SK-N-SH treated with all-trans-retinoic acid at 6 μM for 48 hours (cell line): ENCODE results near the gene ARHGAP15.

ENCODE experiments used
- BACH2 ChIP-seq: fragments of 250-450 bp; sonication (Bioruptor Pico); IDR thresholded peaks from 2 replicates; pipeline ENCODE4 v1.9.0; 2021; ENCODE audit warnings: mild to moderate bottlenecking, borderline replicate concordance
- ISL1 ChIP-seq: fragments of 250-450 bp; sonication (Bioruptor Pico); IDR thresholded peaks from 2 replicates; pipeline ENCODE4 v2.1.2; 2022; ENCODE audit warnings: mild to moderate bottlenecking, moderate library complexity
- SNAI2 ChIP-seq: fragments of 250-450 bp; sonication (Bioruptor Pico); IDR thresholded peaks from 2 replicates; pipeline ENCODE4 v1.5.0; 2020; ENCODE audit warnings: mild to moderate bottlenecking, moderate library complexity
- TCF4 ChIP-seq: fragments of 250-450 bp; sonication (Bioruptor Pico); IDR thresholded peaks from 2 replicates; pipeline ENCODE4 v1.8.0; 2021; ENCODE audit warnings: mild to moderate bottlenecking, moderate library complexity, borderline replicate concordance
- TF ChIP-seq, protein P1 (sequence below): fragments of 250-450 bp; sonication (Bioruptor Pico); IDR thresholded peaks from 2 replicates; pipeline ENCODE4 v1.8.0; 2021; ENCODE audit warnings: low read depth, mild to moderate bottlenecking, moderate library complexity, borderline replicate concordance
- TF ChIP-seq, protein P2 (sequence below): fragments of 250-450 bp; sonication (Bioruptor Pico); IDR thresholded peaks from 2 replicates; pipeline ENCODE4 v1.8.0; 2020; ENCODE audit warnings: mild to moderate bottlenecking, moderate library complexity, borderline replicate concordance
- TF ChIP-seq, protein P3 (sequence below): fragments of 250-450 bp; sonication (Bioruptor Pico); IDR thresholded peaks from 2 replicates; pipeline ENCODE4 v1.5.0; 2020; ENCODE audit warnings: mild to moderate bottlenecking, moderate library complexity

DNA sequence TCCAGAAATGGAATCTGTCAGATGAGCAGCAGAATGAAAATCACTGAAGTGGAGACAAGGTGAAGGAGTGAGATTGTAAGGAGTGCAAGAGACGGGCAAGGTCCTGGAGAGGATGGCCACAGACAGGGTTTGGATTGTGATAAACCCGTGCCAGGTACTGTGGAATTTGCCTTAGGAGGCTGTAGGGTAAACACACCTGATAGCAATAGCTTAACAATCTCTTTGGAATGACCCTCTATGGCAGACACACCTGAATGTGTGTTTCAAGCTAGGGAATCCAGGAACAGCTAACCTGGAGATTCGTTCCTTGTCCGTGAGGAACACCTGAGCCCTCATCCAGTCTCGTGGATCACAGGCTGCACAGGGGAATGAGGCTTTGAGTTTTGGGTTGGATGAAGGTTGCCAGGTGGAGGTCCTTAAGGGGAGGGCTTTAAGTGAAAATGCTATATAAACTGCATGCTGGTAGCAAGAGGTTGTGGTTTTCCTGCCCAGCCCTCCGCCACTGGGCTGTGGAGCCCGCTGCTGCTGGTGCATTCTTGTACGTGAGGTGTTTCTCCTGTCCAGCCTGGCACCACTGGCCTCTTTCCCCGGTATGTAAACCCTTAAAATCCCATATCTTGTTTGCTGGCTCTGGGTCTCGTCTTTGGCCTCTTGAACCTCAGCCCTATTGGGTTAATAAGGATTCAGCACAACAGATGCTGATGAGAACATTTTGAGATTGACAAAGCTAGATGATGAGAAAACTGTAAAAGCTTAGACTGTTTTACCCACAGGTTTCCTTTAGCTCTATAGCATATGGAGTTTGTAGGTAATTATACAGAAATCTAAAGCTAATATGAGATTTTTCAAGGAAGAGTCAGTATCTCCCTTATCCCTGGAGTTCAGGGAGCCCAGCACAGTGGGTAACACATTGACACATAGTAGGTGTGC is 117.9 kb downstream of the ARHGAP15 start:
- TF ChIP-seq BACH2: no peak
- TF ChIP-seq ISL1 (CRISPR knock-in tag): no peak
- TF ChIP-seq, protein P1, sequence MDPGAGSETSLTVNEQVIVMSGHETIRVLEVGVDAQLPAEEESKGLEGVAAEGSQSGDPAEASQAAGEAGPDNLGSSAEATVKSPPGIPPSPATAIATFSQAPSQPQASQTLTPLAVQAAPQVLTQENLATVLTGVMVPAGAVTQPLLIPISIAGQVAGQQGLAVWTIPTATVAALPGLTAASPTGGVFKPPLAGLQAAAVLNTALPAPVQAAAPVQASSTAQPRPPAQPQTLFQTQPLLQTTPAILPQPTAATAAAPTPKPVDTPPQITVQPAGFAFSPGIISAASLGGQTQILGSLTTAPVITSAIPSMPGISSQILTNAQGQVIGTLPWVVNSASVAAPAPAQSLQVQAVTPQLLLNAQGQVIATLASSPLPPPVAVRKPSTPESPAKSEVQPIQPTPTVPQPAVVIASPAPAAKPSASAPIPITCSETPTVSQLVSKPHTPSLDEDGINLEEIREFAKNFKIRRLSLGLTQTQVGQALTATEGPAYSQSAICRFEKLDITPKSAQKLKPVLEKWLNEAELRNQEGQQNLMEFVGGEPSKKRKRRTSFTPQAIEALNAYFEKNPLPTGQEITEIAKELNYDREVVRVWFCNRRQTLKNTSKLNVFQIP: no peak
- TF ChIP-seq, protein P2, sequence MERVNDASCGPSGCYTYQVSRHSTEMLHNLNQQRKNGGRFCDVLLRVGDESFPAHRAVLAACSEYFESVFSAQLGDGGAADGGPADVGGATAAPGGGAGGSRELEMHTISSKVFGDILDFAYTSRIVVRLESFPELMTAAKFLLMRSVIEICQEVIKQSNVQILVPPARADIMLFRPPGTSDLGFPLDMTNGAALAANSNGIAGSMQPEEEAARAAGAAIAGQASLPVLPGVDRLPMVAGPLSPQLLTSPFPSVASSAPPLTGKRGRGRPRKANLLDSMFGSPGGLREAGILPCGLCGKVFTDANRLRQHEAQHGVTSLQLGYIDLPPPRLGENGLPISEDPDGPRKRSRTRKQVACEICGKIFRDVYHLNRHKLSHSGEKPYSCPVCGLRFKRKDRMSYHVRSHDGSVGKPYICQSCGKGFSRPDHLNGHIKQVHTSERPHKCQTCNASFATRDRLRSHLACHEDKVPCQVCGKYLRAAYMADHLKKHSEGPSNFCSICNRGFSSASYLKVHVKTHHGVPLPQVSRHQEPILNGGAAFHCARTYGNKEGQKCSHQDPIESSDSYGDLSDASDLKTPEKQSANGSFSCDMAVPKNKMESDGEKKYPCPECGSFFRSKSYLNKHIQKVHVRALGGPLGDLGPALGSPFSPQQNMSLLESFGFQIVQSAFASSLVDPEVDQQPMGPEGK: no peak
- TF ChIP-seq, protein P3, sequence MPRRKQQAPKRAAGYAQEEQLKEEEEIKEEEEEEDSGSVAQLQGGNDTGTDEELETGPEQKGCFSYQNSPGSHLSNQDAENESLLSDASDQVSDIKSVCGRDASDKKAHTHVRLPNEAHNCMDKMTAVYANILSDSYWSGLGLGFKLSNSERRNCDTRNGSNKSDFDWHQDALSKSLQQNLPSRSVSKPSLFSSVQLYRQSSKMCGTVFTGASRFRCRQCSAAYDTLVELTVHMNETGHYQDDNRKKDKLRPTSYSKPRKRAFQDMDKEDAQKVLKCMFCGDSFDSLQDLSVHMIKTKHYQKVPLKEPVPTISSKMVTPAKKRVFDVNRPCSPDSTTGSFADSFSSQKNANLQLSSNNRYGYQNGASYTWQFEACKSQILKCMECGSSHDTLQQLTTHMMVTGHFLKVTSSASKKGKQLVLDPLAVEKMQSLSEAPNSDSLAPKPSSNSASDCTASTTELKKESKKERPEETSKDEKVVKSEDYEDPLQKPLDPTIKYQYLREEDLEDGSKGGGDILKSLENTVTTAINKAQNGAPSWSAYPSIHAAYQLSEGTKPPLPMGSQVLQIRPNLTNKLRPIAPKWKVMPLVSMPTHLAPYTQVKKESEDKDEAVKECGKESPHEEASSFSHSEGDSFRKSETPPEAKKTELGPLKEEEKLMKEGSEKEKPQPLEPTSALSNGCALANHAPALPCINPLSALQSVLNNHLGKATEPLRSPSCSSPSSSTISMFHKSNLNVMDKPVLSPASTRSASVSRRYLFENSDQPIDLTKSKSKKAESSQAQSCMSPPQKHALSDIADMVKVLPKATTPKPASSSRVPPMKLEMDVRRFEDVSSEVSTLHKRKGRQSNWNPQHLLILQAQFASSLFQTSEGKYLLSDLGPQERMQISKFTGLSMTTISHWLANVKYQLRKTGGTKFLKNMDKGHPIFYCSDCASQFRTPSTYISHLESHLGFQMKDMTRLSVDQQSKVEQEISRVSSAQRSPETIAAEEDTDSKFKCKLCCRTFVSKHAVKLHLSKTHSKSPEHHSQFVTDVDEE: no peak
- TF ChIP-seq SNAI2 (CRISPR knock-in tag): no peak
- no peak for TF ChIP-seq TCF4
